ENCODE results near the gene ANXA8L1.

- TF ChIP-seq CTCF (IDR thresholded peaks at IDR 0.05) = no peak
- TF ChIP-seq REST (IDR thresholded peaks at IDR 0.05; ENCODE audit: low read depth, low read length) = no peak
- TF ChIP-seq POLR2AphosphoS5 (IDR thresholded peaks at IDR 0.05; ENCODE audit: low read depth, low read length) = no peak
- no peak for TF ChIP-seq FOSL2 (IDR thresholded peaks at IDR 0.05; ENCODE audit: borderline replicate concordance, low read depth)
- TF ChIP-seq RXRA (IDR thresholded peaks at IDR 0.05; ENCODE audit: borderline replicate concordance, low read depth) = no peak
- no peak for TF ChIP-seq ELF1 (IDR thresholded peaks at IDR 0.05)
- no peak for TF ChIP-seq MEF2A (IDR thresholded peaks at IDR 0.05; ENCODE audit: borderline replicate concordance, low read depth)
- no peak for TF ChIP-seq GABPA (IDR thresholded peaks at IDR 0.05; ENCODE audit: low read depth)
- no peak for TF ChIP-seq FOXM1 (IDR thresholded peaks at IDR 0.05; ENCODE audit: low read depth)
- TF ChIP-seq TAF1 (IDR thresholded peaks at IDR 0.05; ENCODE audit: borderline replicate concordance, low read depth, low read length) = no peak
- no peak for TF ChIP-seq USF2 (IDR thresholded peaks at IDR 0.05; ENCODE audit: borderline replicate concordance, low read depth, low read length)
These were observed 46.5 kb upstream of the ANXA8L1 start for GRCh38 chr10:46328853-46329689.
